Small intestine (tissue), 7 donors: Measurements from ENCODE around the gene EPYC. TPM values are rescaled to one million over a fixed set of nuclear protein-coding genes. Genes with fewer than 3 reads are reported as not detected.

Source experiments
- DNase-seq, 2 donors: peaks; one replicate each; pipeline versions ENCODE4 v3.0.0 to v3.0.0-alpha.2; 2013
- FAIRE-seq: peaks from 2 replicates; lab custom pipeline; 2012; peaks lifted over from hg19 to GRCh38; lab: Jason Lieb, UNC
- H3K27ac ChIP-seq, 3 donors: one replicate each; pipeline ENCODE4 v1.5.1; 2013; ENCODE audit warnings: low read length in 2 of 3, mild to moderate bottlenecking in 2 of 3, control low read depth in 1 of 3, inconsistent platforms in 1 of 3, low read depth in 1 of 3, moderate library complexity in 1 of 3
- H3K27me3 ChIP-seq, 3 donors: one replicate each; pipeline ENCODE4 v1.6.1; 2013; ENCODE audit warnings: low read length in 3 of 3, inconsistent platforms in 1 of 3; ENCODE audit not compliant: control insufficient read depth in 3 of 3, insufficient read depth in 3 of 3
- H3K36me3 ChIP-seq, 3 donors: one replicate each; pipeline ENCODE4 v1.6.1; 2013; ENCODE audit warnings: low read length in 3 of 3, inconsistent platforms in 1 of 3, low read depth in 1 of 3, mild to moderate bottlenecking in 1 of 3, moderate library complexity in 1 of 3; ENCODE audit not compliant: control insufficient read depth in 3 of 3, insufficient read depth in 2 of 3
- H3K4me1 ChIP-seq, 3 donors: one replicate each; pipeline ENCODE4 v1.6.1; 2013; ENCODE audit warnings: low read length in 2 of 3, inconsistent platforms in 1 of 3, low read depth in 1 of 3, mild to moderate bottlenecking in 1 of 3, moderate library complexity in 1 of 3; ENCODE audit not compliant: control insufficient read depth in 3 of 3, insufficient read depth in 2 of 3
- H3K4me3 ChIP-seq, 3 donors: one replicate each; pipeline ENCODE4 v1.5.1; 2013; ENCODE audit warnings: low read length in 3 of 3, control low read depth in 1 of 3, inconsistent platforms in 1 of 3, low read depth in 1 of 3, mild to moderate bottlenecking in 1 of 3, moderate library complexity in 1 of 3
- H3K9me3 ChIP-seq, 2 donors: one replicate each; pipeline ENCODE4 v1.6.1; 2013; ENCODE audit warnings: low read depth in 1 of 2, low read length in 1 of 2; ENCODE audit not compliant: control insufficient read depth in 2 of 2, insufficient read depth in 1 of 2
- WGBS, 3 donors: extraction: QIAGEN DNeasy Blood & Tissue Kit; methylation state at CpG; one replicate each; pipeline ENCODE4 v1.1.7; 2013; 5-methylcytosine and 5-hydroxymethylcytosine counted together
- polyA plus RNA-seq, 4 donors: library from polyadenylated mRNA; stranded (reverse) in 3 of 4; unstranded in 1 of 4; fragments of 200-250 nt in 3 of 4; fragments of 120-200 nt in 1 of 4; gene quantifications; one replicate each; pipeline versions ENCODE4 v1.2.1 to v1.2.3, GENCODE V29; 2013
- donor health status: healthy with polysubstance abuse.
- donor health status: control.
- donor health status: control.
- donor health status: Bipolar disorder and iron deficiency.
- donor health status: healthy.

Gene EPYC
- polyA plus RNA-seq, 4 donors = not detected

DNA sequence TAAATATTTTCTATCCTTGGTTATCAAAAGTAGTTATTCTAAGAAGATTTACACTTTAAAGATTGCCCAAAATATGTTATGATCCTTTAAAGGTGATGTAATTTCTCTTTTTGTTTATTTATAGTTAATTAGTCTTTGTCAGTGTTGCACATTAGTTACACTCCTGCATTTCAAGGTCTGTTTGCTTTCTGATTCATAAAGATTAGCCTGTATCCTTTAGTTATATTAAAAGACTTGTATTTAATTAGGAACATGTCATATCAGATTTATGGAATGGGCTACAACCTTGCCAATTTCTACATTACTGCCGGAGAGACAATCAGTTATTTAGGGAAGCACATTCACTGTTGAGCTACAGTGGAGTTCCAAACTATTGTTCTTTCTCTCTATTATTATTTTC, 3.5 kb downstream of the EPYC start:
- 17 to 47% (median 37%) methylated on average over 1 of the region's 1 CpG for WGBS, 3 donors
- FAIRE-seq (no peak), DNase-seq (no peak)
- Histone ChIP-seq H3K4me3 (no peak overlapping the region), H3K27ac (no peak overlapping the region), H3K9me3 (no peaks in the 10 kb centered on the region), H3K27me3 (no peaks in the 10 kb centered on the region), H3K36me3 (no peaks in the 10 kb centered on the region), H3K4me1 (no peaks in the 10 kb centered on the region)

DNA sequence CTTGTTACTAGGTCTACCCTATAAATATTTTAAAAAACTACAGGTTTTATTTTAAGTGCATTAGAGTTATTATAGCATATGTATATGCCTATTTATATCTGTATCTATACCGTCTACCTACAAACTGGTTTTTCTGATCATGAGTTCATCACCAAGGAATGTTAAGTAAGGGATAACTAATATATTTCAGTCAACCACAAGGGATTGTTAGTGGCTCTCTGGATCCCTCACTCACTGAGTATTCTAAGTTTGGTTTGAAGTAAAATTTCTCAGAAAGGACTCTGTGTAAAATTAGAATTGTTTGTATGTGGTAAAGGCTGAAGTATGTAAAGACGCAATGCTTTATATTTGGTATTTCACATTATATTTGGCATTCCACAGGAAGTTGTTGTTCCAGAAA, 4.8 kb downstream of the EPYC start:
- FAIRE-seq (no peak), DNase-seq (no peak)
- Histone ChIP-seq H3K27me3 (no peaks in the 10 kb centered on the region), H3K27ac (no peak overlapping the region), H3K9me3 (no peaks in the 10 kb centered on the region), H3K4me1 (no peaks in the 10 kb centered on the region), H3K36me3 (no peaks in the 10 kb centered on the region), H3K4me3 (no peak overlapping the region)
- WGBS, 3 donors = 82 to 84% (median 84%) methylated on average over 2 of the region's 2 CpGs

DNA sequence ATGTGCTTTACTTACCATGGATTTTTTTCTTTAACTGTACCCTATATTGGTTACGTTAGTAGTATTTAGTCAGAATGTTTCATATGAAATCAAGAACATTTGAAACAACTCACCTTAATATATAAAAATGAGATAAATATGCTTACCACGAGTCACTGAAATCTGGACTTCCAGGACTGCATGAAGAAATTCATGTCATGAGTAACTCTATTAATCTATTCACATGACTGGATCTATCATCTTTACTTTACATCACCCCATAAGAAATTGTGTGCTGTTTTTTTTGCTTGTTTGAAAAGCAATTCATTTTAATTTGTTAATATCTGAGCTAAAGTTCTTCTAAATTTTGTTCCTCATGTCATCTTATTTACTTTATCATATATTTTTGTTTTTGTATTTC, 5.2 kb downstream of the EPYC start:
- no peaks in the 10 kb centered on the region for H3K36me3 ChIP-seq
- no peaks in the 10 kb centered on the region for H3K9me3 ChIP-seq
- DNase-seq = no peak
- no peak overlapping the region for H3K4me3 ChIP-seq
- no peak for FAIRE-seq
- no peaks in the 10 kb centered on the region for H3K27me3 ChIP-seq
- no peak overlapping the region for H3K27ac ChIP-seq
- 81 to 89% (median 89%) methylated on average over 2 of the region's 2 CpGs for whole genome bisulfite sequencing, 3 donors
- H3K4me1 ChIP-seq = no peaks in the 10 kb centered on the region

DNA sequence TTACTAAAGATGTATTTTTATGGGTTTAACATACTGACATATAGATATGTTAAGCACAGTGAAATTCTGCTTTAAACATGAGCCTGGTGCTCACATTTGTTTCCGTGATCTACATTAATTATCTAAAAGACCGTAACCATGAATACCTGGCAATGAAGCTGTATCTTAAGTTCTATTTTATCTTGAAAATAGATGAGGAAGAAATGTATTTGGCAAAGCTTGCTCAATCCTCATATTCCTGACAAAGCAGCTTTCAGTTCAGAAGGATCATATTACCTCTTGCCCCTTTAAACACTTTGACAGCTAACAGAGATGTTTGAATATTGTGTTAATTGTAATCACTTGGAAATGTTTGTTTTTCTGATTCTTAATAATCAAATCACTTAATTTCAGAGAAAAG, 9.8 kb downstream of the EPYC start:
- no peaks in the 10 kb centered on the region for H3K36me3 ChIP-seq
- DNase-seq (no peak), FAIRE-seq (no peak)
- H3K4me3 ChIP-seq = no peak overlapping the region
- 65 to 75% (median 73%) methylated on average over 2 of the region's 2 CpGs for WGBS, 3 donors
- no peaks in the 10 kb centered on the region for H3K27me3 ChIP-seq
- peaks cover 0 to 3% of the 10 kb centered on the region in 2 donors for H3K9me3 ChIP-seq
- H3K27ac ChIP-seq = no peak overlapping the region
- H3K4me1 ChIP-seq = no peaks in the 10 kb centered on the region

DNA sequence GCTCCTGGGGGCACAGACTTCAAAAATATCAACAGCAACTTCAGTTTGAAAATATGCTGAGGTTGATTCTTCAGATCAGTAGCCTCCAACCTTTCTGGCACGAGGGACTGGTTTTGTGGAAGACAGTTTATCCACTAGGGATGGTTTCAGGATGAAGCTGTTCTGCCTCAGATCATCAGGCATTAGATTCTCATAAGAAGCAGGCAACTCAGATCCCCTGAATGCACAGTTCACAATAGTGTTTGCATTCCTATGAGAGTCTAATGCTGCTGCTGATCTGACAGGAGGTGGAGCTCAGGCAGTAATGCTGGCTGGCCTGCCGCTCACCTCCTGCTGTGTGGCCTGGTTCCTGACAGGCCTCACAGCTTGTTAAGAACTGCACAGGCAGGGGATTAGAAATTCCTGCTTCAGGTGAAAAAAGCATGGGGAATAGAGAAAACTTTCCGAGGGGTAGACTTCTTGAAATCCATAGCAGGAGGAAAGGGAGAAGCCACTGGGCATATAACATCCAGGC, 12.8 kb downstream of the EPYC start:
- H3K9me3 ChIP-seq = peaks cover 0 to 3% of the 10 kb centered on the region in 2 donors
- FAIRE-seq = no peak
- WGBS, 3 donors = 77 to 94% (median 87%) methylated on average over 3 of the region's 3 CpGs

GRCh38 chr12:90990611-90991010, 14.2 kb downstream of the EPYC start:
- Histone ChIP-seq H3K4me1 (no peaks in the 10 kb centered on the region), H3K36me3 (no peaks in the 10 kb centered on the region), H3K9me3 (peaks cover 0 to 3% of the 10 kb centered on the region in 2 donors), H3K27ac (no peak overlapping the region), H3K27me3 (no peaks in the 10 kb centered on the region), H3K4me3 (no peak overlapping the region)
- FAIRE-seq (peak; percentile 19), DNase-seq (no peak)
- 56 to 64% (median 57%) methylated on average over 3 of the region's 3 CpGs for WGBS, 3 donors

More for the DNA sequence above, 12.8 kb downstream of the EPYC start:
- H3K27me3 ChIP-seq = no peaks in the 10 kb centered on the region
- H3K4me3 ChIP-seq = no peak overlapping the region
- H3K4me1 ChIP-seq = no peaks in the 10 kb centered on the region
- H3K27ac ChIP-seq = no peak overlapping the region
- no peaks in the 10 kb centered on the region for H3K36me3 ChIP-seq
- DNase-seq = no peak

DNA sequence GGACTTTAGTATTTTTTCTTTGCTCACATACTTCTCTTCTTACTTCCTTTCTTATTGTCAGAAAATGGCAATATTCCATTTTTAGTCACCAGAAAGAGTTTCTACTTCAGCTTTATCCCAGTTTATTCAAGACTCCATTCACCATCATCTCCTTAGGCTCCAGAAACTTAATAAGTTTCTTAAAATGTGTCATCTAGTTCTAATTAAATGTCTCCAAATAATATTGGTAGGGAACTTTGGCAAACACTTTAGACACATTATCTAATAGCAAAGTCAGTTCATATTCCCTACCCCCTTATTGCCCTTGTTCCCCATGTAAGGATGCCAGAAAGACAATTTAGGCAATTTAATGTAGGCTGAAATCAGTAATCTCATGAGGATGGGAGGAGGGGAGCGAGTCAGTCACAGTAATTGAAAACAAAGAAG, 15.1 kb downstream of the EPYC start:
- DNase-seq (no peak), FAIRE-seq (no peak)
- WGBS, 3 donors = 85 to 91% (median 89%) methylated on average over 1 of the region's 1 CpG
- Histone ChIP-seq H3K4me3 (no peak overlapping the region), H3K27me3 (no peaks in the 10 kb centered on the region), H3K9me3 (peaks cover 0 to 3% of the 10 kb centered on the region in 2 donors), H3K36me3 (no peaks in the 10 kb centered on the region), H3K4me1 (no peaks in the 10 kb centered on the region), H3K27ac (no peak overlapping the region)

DNA sequence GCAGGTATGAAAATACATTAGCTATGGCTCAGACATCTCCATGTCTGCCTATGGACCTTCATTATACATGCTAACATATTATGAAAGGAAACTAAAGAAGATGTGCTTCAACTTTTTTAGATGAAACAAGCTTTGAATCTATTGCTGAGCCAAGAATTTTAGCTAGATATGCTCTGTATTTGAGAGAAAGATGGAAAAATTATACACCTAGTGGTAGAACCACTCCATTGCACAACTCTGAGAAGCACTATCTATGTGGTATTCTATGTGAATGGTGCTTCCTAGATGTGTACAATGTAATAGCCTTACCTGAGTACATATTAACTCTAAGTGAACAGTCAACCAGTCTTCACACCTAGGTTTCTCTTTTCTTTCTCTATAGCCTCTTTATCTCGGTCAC, 17.3 kb downstream of the EPYC start:
- no peaks in the 10 kb centered on the region for H3K36me3 ChIP-seq
- peaks cover 0 to 3% of the 10 kb centered on the region in 2 donors for H3K9me3 ChIP-seq
- no peak overlapping the region for H3K27ac ChIP-seq
- no peak for DNase-seq
- no peaks in the 10 kb centered on the region for H3K4me1 ChIP-seq
- 76 to 94% (median 90%) methylated on average over 1 of the region's 1 CpG for WGBS, 3 donors
- FAIRE-seq = no peak
- H3K4me3 ChIP-seq = no peak overlapping the region
- H3K27me3 ChIP-seq = no peaks in the 10 kb centered on the region

GRCh38 chr12:90987101-90987500, 17.7 kb downstream of the EPYC start:
- no peaks in the 10 kb centered on the region for H3K36me3 ChIP-seq
- WGBS, 3 donors = 88 to 95% (median 93%) methylated on average over 1 of the region's 1 CpG

More at GRCh38 chr12:90987101-90987500, 17.7 kb downstream of the EPYC start:
- Histone ChIP-seq H3K4me1 (no peaks in the 10 kb centered on the region), H3K9me3 (peaks cover 0 to 1% of the 10 kb centered on the region in 2 donors), H3K27ac (no peak overlapping the region), H3K27me3 (no peaks in the 10 kb centered on the region), H3K4me3 (no peak overlapping the region)
- DNase-seq = no peak
- no peak for FAIRE-seq
